HCT116 (cell line): ENCODE results near the gene GGNBP2. TPM values are rescaled to one million over a fixed set of nuclear protein-coding genes. Genes with fewer than 3 reads are reported as not detected.

ENCODE experiments used
- ATAC-seq: fragments of 200-7000 bp; cut with Tn5 transposase; 2 replicates; pipeline ENCODE4 v1.9.1; 2020; ENCODE audit warnings: mild to moderate bottlenecking, moderate library complexity
- BruUV-seq: library from RNA; stranded (reverse); fragments of 400-500 nt; replicated peaks from 2 replicates; lab custom pipeline; 2021; lab: Mats Ljungman, UMichigan
- CTCF ChIA-PET: fragments of 300-600 bp; sonication (Branson Sonifier 250); formaldehyde crosslinking; loops from one replicate; lab custom pipeline; 2021; ENCODE audit warnings: antibody characterized with exemption; lab: Charles Lee
- POLR2A ChIA-PET: fragments of 300-600, 350-600 bp; sonication (Branson Sonifier 250); formaldehyde crosslinking; loops from one replicate; lab custom pipeline; 2021; ENCODE audit warnings: antibody characterized with exemption; lab: Charles Lee
- RAD21 ChIA-PET, 2 experiments: fragments of 300-600 bp; sonication (Branson Sonifier 250); formaldehyde crosslinking; loops; one replicate each; lab custom pipeline; 2023; ENCODE audit warnings: low total read pairs in 2 of 2; ENCODE audit not compliant: uncharacterized antibody in 2 of 2, unreplicated experiment in 2 of 2, low non-redundant PET in 1 of 2; lab: Charles Lee
- DNase-seq: peaks from one replicate; pipeline ENCODE4 v3.0.0-alpha.2; 2010; ENCODE audit warnings: low read depth, low spot score
- H2AFZ ChIP-seq: fragments of 200-600 bp; shearing (Covaris generic), sonication (generic); 2 replicates; pipeline ENCODE4 v1.6.1; 2017; ENCODE audit warnings: low read depth, mixed run types, mixed read lengths, antibody characterized with exemption, low read length; ENCODE audit not compliant: poor library complexity, severe bottlenecking
- H3K27ac ChIP-seq: 2 replicates; pipeline ENCODE4 v1.5.1; 2012; ENCODE audit warnings: low read depth, low read length
- H3K27me3 ChIP-seq: fragments of 200-600 bp; sonication (generic); 2 replicates; pipeline ENCODE4 v1.6.1; 2016; ENCODE audit warnings: mixed run types, low read length, mixed read lengths; ENCODE audit not compliant: insufficient read depth
- H3K36me3 ChIP-seq, 2 experiments: fragments of 200-500 bp in 1 of 2; fragments of 200-600 bp in 1 of 2; sonication (Bioruptor generic) in 1 of 2; sonication (generic) in 1 of 2; 2 replicates each; pipeline versions ENCODE4 v1.5.1 to v1.6.1; 2014 to 2016; ENCODE audit warnings: low read length in 2 of 2, inconsistent platforms in 1 of 2, mixed read lengths in 1 of 2, mixed run types in 1 of 2; ENCODE audit not compliant: insufficient read depth in 2 of 2, control insufficient read depth in 1 of 2
- H3K4me1 ChIP-seq, 2 experiments: fragments of 200-600 bp in 1 of 2; sonication (generic) in 1 of 2; 2 replicates each; pipeline versions ENCODE4 v1.5.1 to v1.6.1; 2012 to 2017; ENCODE audit warnings: low read length in 2 of 2, inconsistent platforms in 1 of 2, mild to moderate bottlenecking in 1 of 2, mixed read lengths in 1 of 2, mixed run types in 1 of 2, moderate library complexity in 1 of 2; ENCODE audit not compliant: insufficient read depth in 2 of 2, control insufficient read depth in 1 of 2
- H3K4me2 ChIP-seq: fragments of 200-600 bp; sonication (generic); 2 replicates; pipeline ENCODE4 v1.6.1; 2017; ENCODE audit warnings: mixed run types, low read length, mixed read lengths
- H3K4me3 ChIP-seq, 2 experiments: fragments of 200-600 bp in 1 of 2; sonication (generic) in 1 of 2; replicated peaks in 1 of 2; 2 replicates each; pipeline ENCODE4 v1.5.1; 2011 to 2016; ENCODE audit warnings: low read length in 2 of 2, control low read depth in 1 of 2, low read depth in 1 of 2, mild to moderate bottlenecking in 1 of 2, mixed read lengths in 1 of 2, mixed run types in 1 of 2
- H3K79me2 ChIP-seq: fragments of 200-600 bp; sonication (generic); 2 replicates; pipeline ENCODE4 v1.6.1; 2017; ENCODE audit warnings: mild to moderate bottlenecking, mixed run types, low read length, moderate library complexity, mixed read lengths; ENCODE audit not compliant: insufficient read depth
- H3K9ac ChIP-seq: fragments of 200-600 bp; sonication (generic); 2 replicates; pipeline ENCODE4 v1.6.1; 2016; ENCODE audit warnings: low read length, mixed read lengths
- H3K9me2 ChIP-seq: fragments of 200-600 bp; sonication (generic), shearing (Covaris generic); 2 replicates; pipeline ENCODE4 v1.6.1; 2017; ENCODE audit warnings: mixed run types, mild to moderate bottlenecking, moderate library complexity; ENCODE audit not compliant: insufficient read depth
- H3K9me3 ChIP-seq, 2 experiments: fragments of 200-500 bp in 1 of 2; fragments of 200-600 bp in 1 of 2; sonication (Bioruptor generic) in 1 of 2; sonication (generic) in 1 of 2; 2 replicates each; pipeline ENCODE4 v1.6.1; 2014 to 2017; ENCODE audit warnings: low read length in 2 of 2, mixed read lengths in 2 of 2, inconsistent platforms in 1 of 2, low read depth in 1 of 2, mild to moderate bottlenecking in 1 of 2, mixed run types in 1 of 2, moderate library complexity in 1 of 2; ENCODE audit not compliant: control insufficient read depth in 1 of 2, insufficient read depth in 1 of 2
- H4K20me1 ChIP-seq: fragments of 200-600 bp; sonication (generic), shearing (Covaris generic); 2 replicates; pipeline ENCODE4 v1.6.1; 2017; ENCODE audit warnings: mixed run types, mild to moderate bottlenecking, moderate library complexity; ENCODE audit not compliant: insufficient read depth
- CEBPB ChIP-seq: IDR thresholded peaks from 2 replicates; pipeline ENCODE4 v1.6.1; 2012; ENCODE audit warnings: low read depth
- EZH2 ChIP-seq: fragments of 200-600 bp; sonication (generic); IDR thresholded peaks from 2 replicates; pipeline ENCODE4 v1.6.1; 2017; ENCODE audit warnings: antibody characterized with exemption, mixed run types
- POLR2A ChIP-seq: IDR thresholded peaks from 2 replicates; pipeline ENCODE4 v1.7.0; 2011; ENCODE audit warnings: borderline replicate concordance; ENCODE audit not compliant: insufficient read depth, insufficient read length; ENCODE audit errors: extremely low read depth
- SP1 ChIP-seq: IDR thresholded peaks from 2 replicates; pipeline ENCODE4 v1.6.1; 2012; ENCODE audit warnings: low read depth
- SRF ChIP-seq: IDR thresholded peaks from 2 replicates; pipeline ENCODE4 v1.6.1; 2012; ENCODE audit warnings: low read depth
- ZFX ChIP-seq: fragments of 450-650 bp; IDR thresholded peaks from 2 replicates; pipeline ENCODE4 v1.6.1; 2017
- intact Hi-C: fragments of 100-400 bp; cut with micrococcal nuclease; formaldehyde crosslinking; loops from 2 replicates; pipeline ENCODE4 v1.10.0; 2022
- total RNA-seq: library from RNA; stranded (reverse); gene quantifications from one replicate; pipeline ENCODE4 v1.2.1, GENCODE V29; 2021; ENCODE audit not compliant: unreplicated experiment
- TF ChIP-seq, protein P1 (sequence below): IDR thresholded peaks from 2 replicates; pipeline ENCODE4 v1.6.1; 2012

Gene GGNBP2
- total RNA-seq, 1 experiment from 2014 or later, result 58.2 TPM

- TF ChIP-seq CEBPB (no peak), EZH2 (no peak), SP1 (no peak)
These were observed 78.6 kb downstream of the GGNBP2 start (continued) for GRCh38 chr17:36623281-36623680.

DNA sequence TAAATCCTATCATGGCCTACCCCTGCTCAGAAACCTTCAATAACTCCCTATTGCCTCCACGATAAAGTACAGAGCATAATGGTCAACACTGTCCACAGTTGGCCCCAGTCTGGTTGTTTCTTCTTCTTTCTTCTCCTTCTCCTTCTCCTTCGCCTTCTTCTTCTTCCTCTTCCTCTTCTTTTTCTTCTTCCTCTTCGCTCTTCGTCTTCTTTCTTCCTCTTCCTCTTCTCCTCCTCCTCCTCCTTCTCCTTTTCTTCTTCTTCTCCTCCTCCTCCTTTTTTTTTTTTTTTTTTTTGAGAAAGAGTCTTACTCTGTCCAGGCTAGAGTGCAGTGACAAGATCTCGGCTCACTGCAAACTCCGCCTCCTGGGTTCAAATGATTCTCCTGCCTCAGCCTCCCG, 80.5 kb downstream of the GGNBP2 start:
- H2AFZ ChIP-seq, result no peak overlapping the region
- CTCF ChIA-PET, result interaction anchor here (0.8 to 1.6 kb wide), 10 partner anchors 11 to 749 kb away, joined by 3 to 10 read pairs (median 4); no protein-coding TSS in a partner anchor
- intact Hi-C loops, result loop anchor here (5.0 kb wide), 2 partner anchors 597 to 772 kb away; no protein-coding TSS in a partner anchor

DNA sequence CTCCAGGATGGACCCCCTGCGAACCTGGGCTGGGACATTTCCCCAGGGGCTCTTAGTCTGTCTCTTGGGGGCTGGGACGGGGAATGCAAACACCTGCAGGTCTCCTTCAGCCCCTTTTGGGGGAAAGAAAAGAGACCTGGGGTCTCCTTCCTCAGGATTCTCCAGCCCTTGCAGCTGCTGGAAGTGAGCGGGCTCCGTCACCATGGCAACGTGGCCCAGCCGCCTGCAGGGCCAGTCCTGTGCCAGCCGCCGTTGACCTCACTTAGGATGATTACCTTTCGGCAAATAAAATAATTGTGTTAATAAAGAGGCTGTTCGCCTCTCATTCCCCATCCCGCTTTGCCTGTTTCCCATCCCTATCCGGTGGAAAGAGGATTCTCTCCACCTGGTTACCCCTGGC, 82.4 kb downstream of the GGNBP2 start:
- peaks cover 0 to 4% of the 10 kb centered on the region in 2 experiments; a peak in 2 of 4 replicates for H3K4me1 ChIP-seq
- no peaks in the 10 kb centered on the region for H4K20me1 ChIP-seq
- TF ChIP-seq POLR2A (no peak), ZFX (no peak), EZH2 (no peak)
- no peak overlapping the region for H3K4me2 ChIP-seq
- ATAC-seq (no peak), DNase-seq (no peak)
- no peaks in the 10 kb centered on the region for H3K9me3 ChIP-seq
- 0 out of 2 replicates have a peak, but pooled peaks cover under 1% of the 10 kb centered on the region for H3K27me3 ChIP-seq
- intact Hi-C loops, result loop anchor here (5.0 kb wide), 2 partner anchors 595 to 770 kb away; no protein-coding TSS in a partner anchor
- RAD21 ChIA-PET, result no interaction called here
- H3K27ac ChIP-seq, result no peak overlapping the region
- H3K4me3 ChIP-seq, result no peak overlapping the region
- CTCF ChIA-PET, result interaction anchor here (0.9 to 4.1 kb wide), 4 partner anchors 26 to 614 kb away, joined by 3 to 25 read pairs (median 14); partner anchors contain the start of gene MRM1
- no peak overlapping the region for H3K9ac ChIP-seq
- H3K79me2 ChIP-seq, result no peaks in the 10 kb centered on the region
- no peaks in the 10 kb centered on the region for H3K9me2 ChIP-seq
- no peaks in the 10 kb centered on the region for H3K36me3 ChIP-seq
- BruUV-seq, result no TSS peak
- H2AFZ ChIP-seq, result no peak overlapping the region
- POLR2A ChIA-PET, result interaction anchor here (0.8 kb wide), 1 partner anchor 591 kb away, joined by 3 read pairs; no protein-coding TSS in a partner anchor

More for the DNA sequence above, 80.5 kb downstream of the GGNBP2 start:
- Histone ChIP-seq H3K9me3 (no peaks in the 10 kb centered on the region), H3K9ac (no peak overlapping the region), H3K27ac (no peak overlapping the region), H3K36me3 (no peaks in the 10 kb centered on the region), H3K27me3 (no peaks in the 10 kb centered on the region), H3K9me2 (no peaks in the 10 kb centered on the region), H3K4me1 (peaks cover 0 to 4% of the 10 kb centered on the region in 2 experiments; a peak in 2 of 4 replicates), H4K20me1 (no peaks in the 10 kb centered on the region), H3K79me2 (no peaks in the 10 kb centered on the region), H3K4me3 (no peak overlapping the region), H3K4me2 (no peak overlapping the region)
- ATAC-seq (no peak), DNase-seq (no peak)
- ChIA-PET POLR2A (no interaction called here), RAD21 (no interaction called here)
- BruUV-seq, result no TSS peak
- TF ChIP-seq SRF (no peak), EZH2 (no peak), SP1 (no peak), POLR2A (no peak)
- TF ChIP-seq, protein P1, sequence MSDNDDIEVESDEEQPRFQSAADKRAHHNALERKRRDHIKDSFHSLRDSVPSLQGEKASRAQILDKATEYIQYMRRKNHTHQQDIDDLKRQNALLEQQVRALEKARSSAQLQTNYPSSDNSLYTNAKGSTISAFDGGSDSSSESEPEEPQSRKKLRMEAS, result no peak
